Measurements from ENCODE around the gene KCNK10. TPM values are rescaled to one million over a fixed set of nuclear protein-coding genes. Genes with fewer than 3 reads are reported as not detected.

Gene KCNK10
- total and polyA plus RNA-seq, 10 of the 15 experiments (the other 5 are each of a cell fraction or from before 2014, with no cell fraction given), result 0.01 to 0.06 (median 0.02) TPM; not detected in 7

DNA sequence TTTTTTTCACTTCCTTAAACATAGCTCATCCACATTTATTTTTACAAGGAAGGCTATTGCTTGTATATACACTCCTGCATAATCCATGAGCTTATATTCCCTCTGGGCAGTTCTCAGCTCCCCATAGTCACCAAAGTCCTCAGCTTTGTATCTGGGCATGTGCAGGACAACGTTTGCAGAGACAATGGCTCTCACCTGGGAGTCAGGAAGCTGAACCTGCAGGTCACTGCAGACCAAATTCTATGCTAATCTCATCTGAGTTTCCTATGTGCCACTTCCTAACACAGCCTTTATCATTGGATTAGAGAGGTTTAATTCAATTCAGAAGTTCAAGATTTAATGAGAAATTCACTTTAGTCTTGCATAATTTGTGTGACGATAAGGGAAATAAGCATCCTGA lies 131.5 kb downstream of the KCNK10 start:
- in situ Hi-C loops (cut with MboI), result no loop called here
- no peaks in the 10 kb centered on the region for H4K20me1 ChIP-seq (ENCODE audit: control insufficient read depth, insufficient read depth)
- H2AFZ ChIP-seq (ENCODE audit: control insufficient read depth, low read depth, low read length), result no peak overlapping the region
- 53% methylated on average over 2 of the region's 2 CpGs for whole genome bisulfite sequencing (ENCODE audit: insufficient coverage, insufficient replicate concordance, low lambda C conversion rate, missing lambda C conversion rate)
- FAIRE-seq (no peak), DNase-seq (ENCODE audit: low read depth, low spot score) (no peak), ATAC-seq (no peak)
- H3K4me1 ChIP-seq (ENCODE audit: control insufficient read depth, insufficient read depth, low read length), result peaks cover 10% of the 10 kb centered on the region; the same call in 1 of the 2 replicates
- no peaks in the 10 kb centered on the region for H3K79me2 ChIP-seq (ENCODE audit: control insufficient read depth, insufficient read depth, low read length)
- H3K27me3 ChIP-seq (replicated peaks in 1 of 2; ENCODE audit: control insufficient read depth in 2 of 2, insufficient read depth in 2 of 2, low read length in 1 of 2), result peaks cover 0 to 3% of the 10 kb centered on the region in 2 experiments; a peak in 3 of 4 replicates
- intact Hi-C loops (cut with micrococcal nuclease; ENCODE audit: unreplicated experiment), result no loop called here
- no peak overlapping the region for H3K9ac ChIP-seq (ENCODE audit: control insufficient read depth, insufficient read depth, low read length)
- H3K9me3 ChIP-seq (replicated peaks; ENCODE audit: control insufficient read depth, insufficient read depth, low read length), result no peaks in the 10 kb centered on the region
- H3K36me3 ChIP-seq (ENCODE audit: control insufficient read depth in 2 of 2, insufficient read depth in 2 of 2, low read length in 1 of 2), result no peaks in the 10 kb centered on the region
- POLR2A ChIA-PET, result no interaction called here
- BruUV-seq (replicated peaks), result no TSS peak
- SMC1A ChIA-PET (ENCODE audit: uncharacterized antibody, unreplicated experiment), result interaction anchor here (0.9 to 3.6 kb wide), 4 partner anchors 42 to 247 kb away, joined by 3 to 35 read pairs (median 26); no protein-coding TSS in a partner anchor
- CTCF ChIA-PET, result interaction anchor here (0.9 to 5.8 kb wide), 5 partner anchors 42 to 300 kb away, joined by 3 to 76 read pairs (median 48); no protein-coding TSS in a partner anchor
- no peak overlapping the region for H3K4me2 ChIP-seq (ENCODE audit: control insufficient read depth, insufficient read depth)
- no peak overlapping the region for H3K27ac ChIP-seq (ENCODE audit: control insufficient read depth, insufficient read depth)
- RAD21 ChIA-PET (ENCODE audit: unreplicated experiment), result interaction anchor here (3.3 kb wide), 1 partner anchor 246 kb away, joined by 29 read pairs; no protein-coding TSS in a partner anchor
- no peak overlapping the region for H3K4me3 ChIP-seq
- TF ChIP-seq SMARCA5 (IDR thresholded peaks at IDR 0.05), result no peak
- no peak for TF ChIP-seq NR2F1 (conservative IDR thresholded peaks at IDR 0.05)
- TF ChIP-seq, protein P1, sequence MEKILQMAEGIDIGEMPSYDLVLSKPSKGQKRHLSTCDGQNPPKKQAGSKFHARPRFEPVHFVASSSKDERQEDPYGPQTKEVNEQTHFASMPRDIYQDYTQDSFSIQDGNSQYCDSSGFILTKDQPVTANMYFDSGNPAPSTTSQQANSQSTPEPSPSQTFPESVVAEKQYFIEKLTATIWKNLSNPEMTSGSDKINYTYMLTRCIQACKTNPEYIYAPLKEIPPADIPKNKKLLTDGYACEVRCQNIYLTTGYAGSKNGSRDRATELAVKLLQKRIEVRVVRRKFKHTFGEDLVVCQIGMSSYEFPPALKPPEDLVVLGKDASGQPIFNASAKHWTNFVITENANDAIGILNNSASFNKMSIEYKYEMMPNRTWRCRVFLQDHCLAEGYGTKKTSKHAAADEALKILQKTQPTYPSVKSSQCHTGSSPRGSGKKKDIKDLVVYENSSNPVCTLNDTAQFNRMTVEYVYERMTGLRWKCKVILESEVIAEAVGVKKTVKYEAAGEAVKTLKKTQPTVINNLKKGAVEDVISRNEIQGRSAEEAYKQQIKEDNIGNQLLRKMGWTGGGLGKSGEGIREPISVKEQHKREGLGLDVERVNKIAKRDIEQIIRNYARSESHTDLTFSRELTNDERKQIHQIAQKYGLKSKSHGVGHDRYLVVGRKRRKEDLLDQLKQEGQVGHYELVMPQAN (conservative IDR thresholded peaks at IDR 0.05), result no peak
- no peak for TF ChIP-seq CBX5 (IDR thresholded peaks at IDR 0.05; ENCODE audit: low read depth)
- no peak for TF ChIP-seq TCF3 (IDR thresholded peaks at IDR 0.05; ENCODE audit: borderline replicate concordance, insufficient read depth, low read depth, low read length)
- no peak for TF ChIP-seq NFIC (IDR thresholded peaks at IDR 0.05; ENCODE audit: low read depth, low read length)
- no peak for TF ChIP-seq SREBF1 (IDR thresholded peaks at IDR 0.05; ENCODE audit: low read length)
- no peak for TF ChIP-seq RAD21 (IDR thresholded peaks at IDR 0.05; ENCODE audit: insufficient read depth, low read depth, low read length)
- no peak for TF ChIP-seq NFXL1 (IDR thresholded peaks at IDR 0.05; ENCODE audit: borderline replicate concordance)
- TF ChIP-seq BMI1 (IDR thresholded peaks at IDR 0.05; ENCODE audit: borderline replicate concordance), result no peak
- TF ChIP-seq SP1 (IDR thresholded peaks at IDR 0.05; ENCODE audit: low read depth, low read length), result no peak
- TF ChIP-seq MEF2A (IDR thresholded peaks at IDR 0.05; ENCODE audit: insufficient read depth, low read depth, low read length), result no peak
- no peak for TF ChIP-seq BCL11A (IDR thresholded peaks at IDR 0.05; ENCODE audit: low read depth, low read length)
- no peak for TF ChIP-seq RCOR1 (conservative IDR thresholded peaks at IDR 0.05; ENCODE audit: low read depth, low read length)
- no peak for TF ChIP-seq SUPT20H (IDR thresholded peaks at IDR 0.05; ENCODE audit: borderline replicate concordance, control insufficient read depth, low read depth, low read length)
- no peak for TF ChIP-seq BACH1 (IDR thresholded peaks at IDR 0.05; ENCODE audit: borderline replicate concordance)
